Activated CD4-positive, alpha-beta T cell treated with anti-CD3 and anti-CD28 coated beads for 24 hours (primary cell): ENCODE data around the gene PSMA1.

Experiments used
- DNase-seq, 2 donors: peaks; one replicate each; pipeline ENCODE4 v3.0.0-alpha.2; 2020; ENCODE audit warnings: low read depth in 2 of 2

Gene PSMA1

DNA sequence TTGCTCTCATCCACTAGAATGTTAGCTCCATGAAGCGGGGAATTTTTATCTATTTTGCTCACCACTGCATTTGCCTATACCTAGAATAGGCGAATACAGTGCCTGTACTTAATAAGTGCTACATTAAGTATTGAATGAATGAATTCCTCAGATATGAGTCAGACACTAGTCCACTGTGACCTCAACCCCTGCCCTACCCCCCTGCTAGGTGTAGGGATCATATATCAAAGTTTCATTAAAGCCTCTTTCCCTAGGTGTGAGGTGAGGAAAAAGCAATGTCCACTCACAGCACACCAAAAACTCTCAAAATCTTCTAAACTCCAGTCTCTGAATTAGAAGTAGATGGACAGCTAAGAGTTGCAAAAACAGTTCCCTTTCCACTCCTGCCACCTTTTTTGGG, 9.8 kb upstream of the PSMA1 start:
- no peak for DNase-seq

DNA sequence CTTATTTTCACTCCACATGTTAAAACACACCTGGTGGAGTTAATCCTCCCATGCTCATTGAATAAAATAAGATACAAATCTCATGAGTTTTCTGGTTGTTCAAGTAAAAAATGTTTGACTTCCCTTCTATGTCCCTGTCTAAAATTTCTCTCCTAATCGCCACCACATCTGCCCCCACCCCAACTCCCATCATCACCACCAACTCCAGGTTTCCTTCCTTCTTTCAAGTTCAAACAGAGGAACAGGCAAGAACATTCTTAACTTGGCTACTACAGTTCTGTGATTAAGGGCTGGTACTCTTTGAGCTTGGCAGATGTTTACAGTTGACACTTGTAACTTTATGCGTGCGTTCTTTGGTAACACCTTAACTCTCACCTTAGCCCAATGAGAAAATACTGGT, 9.1 kb upstream of the PSMA1 start:
- no peak for DNase-seq

DNA sequence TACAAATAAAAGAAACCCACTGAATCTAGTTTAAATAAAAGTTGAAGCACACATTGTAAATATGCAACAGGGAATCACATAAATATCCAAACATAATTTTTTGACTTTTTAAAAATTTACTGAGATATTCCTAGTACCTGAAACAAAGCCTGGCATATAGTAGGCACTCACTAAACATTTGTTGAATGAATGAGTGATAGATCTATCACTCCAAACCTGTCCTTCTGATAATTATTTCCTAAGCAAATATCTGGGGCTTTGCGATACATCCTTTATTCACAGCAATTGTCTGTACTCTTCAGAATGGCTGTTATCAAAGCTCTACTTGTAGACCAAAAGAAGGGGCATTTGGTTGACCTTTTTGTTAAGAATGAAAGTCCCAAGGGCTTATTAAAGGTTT, 2.6 kb upstream of the PSMA1 start:
- no peak for DNase-seq

DNA sequence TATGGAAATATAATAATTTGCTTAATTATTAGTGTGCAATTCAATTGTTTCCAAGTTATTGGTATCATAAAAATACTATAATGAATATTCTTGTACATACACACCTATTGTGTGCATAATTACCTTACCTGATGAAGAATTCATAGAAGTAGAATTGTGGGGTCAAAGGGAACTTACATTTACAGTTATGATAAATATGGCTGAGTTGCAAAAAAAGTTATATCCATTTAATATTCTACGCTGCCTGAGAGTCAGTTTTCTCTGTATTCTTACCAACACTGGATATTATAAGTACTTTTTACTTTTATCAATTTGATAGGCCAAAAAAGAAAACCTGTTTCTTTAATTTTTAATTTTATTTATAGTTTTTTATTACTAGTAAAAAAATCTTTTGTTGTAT, 2.1 kb upstream of the PSMA1 start:
- DNase-seq = no peak

DNA sequence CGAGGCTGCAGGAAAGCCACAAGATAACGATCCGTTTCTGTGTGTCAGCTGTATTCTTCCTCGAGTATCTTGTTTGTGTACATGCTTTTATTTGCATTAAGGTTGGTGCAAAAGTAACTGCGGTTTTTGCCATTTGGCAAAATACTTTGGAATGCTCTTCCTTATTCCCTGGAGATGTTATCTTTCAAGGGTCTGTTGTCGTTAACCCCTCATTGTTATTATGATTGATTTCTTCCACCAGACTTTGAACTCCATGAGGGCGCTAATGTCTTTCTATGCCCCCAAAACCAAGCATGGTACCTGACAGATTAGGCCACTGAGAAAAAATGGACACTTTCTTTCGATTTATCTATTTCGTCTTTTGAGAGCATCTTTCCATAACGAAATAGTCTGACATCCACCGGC, 563 bp upstream of the PSMA1 start:
- DNase-seq = no peak

DNA sequence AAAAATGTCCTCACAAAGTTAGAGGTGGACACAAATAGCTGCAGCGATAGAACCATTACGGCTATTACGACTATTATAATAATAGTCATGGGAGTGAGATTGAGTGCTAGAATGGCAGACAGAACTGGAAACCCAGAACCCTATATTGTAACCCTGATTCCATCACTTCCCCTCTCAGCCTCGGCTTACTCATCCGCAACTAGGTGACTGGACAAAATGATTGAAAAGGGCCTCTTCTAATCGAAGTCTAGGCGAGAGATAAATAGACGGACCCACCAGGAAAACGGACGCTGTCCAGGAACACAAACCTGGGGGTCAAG, 629 bp downstream of the PSMA1 start:
- peak in 1 of 2 donors; percentile 10 for DNase-seq

DNA sequence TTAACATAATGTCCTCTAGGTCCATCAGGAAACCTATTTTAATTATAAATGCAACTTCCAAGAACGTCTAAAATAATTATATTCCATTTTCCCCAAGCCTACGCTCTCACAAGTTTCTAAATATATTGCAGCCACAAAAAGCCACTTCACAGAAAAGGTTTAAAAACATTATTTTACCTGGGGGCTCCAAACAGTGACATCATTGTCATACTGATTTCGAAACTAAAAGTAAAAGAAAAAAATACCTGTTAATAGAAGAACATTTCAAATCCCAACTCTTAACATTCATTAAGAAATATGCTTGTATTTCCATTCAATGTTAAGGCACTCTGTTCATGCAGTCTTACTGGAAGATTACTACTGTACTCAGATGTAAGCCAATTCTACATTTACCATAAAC, 1.4 kb downstream of the PSMA1 start:
- no peak for DNase-seq

DNA sequence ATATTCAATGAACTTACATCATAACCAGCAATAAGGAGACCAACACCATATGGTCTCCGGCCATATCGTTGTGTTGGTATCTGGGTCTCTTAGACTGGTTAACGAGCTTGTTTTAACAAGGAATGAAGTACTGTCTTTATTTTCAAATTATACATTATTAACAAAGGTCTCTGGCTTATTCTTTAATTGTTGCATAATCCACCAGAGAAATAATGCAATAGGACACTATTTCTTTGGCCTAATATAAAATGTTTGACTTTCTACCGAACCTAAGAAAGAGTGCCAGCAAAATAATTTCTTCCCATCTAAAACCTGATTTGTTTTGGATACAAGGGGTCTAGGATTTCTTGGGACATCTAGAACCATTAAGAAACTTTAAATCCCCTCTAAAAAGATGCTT, 6.4 kb downstream of the PSMA1 start:
- DNase-seq = no peak

DNA sequence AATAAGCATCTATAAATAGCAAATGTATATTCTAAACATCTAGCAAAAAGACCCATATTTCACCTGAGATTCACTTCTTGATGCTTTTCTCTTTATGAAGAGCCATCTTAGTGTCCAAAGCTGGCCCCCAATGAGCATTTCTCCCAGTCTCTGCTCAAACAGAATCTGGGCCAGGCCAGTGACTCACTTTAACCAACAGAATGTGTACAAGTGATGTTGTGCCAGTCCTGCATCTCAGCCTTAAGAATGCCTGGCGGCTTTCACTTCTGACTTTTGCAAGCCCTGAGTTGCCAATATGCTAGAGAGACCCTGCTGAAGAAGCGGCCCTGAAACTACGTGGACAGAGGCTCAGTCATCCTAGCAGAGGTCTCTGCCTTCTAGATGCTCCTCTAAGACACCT, 13.7 kb downstream of the PSMA1 start:
- DNase-seq = no peak

DNA sequence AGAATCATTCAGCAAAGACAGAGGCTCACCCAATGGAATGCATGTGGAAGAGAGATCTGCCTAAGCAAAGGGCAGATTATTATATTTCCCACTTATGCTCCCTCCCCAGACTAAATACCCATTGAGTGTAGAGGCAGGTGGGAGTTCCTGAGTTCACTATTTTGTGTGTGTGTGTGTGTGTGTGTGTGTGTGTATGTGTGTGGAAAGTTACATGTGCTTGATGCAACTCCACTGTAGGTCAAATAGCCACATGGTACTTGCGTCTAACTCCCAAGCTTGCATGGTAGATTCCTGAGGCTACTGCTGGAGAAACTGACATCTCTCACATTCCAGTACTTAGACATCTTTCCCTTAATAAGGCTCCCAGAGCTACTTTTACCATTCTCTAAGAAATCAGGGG, 17.2 kb downstream of the PSMA1 start:
- DNase-seq = no peak

DNA sequence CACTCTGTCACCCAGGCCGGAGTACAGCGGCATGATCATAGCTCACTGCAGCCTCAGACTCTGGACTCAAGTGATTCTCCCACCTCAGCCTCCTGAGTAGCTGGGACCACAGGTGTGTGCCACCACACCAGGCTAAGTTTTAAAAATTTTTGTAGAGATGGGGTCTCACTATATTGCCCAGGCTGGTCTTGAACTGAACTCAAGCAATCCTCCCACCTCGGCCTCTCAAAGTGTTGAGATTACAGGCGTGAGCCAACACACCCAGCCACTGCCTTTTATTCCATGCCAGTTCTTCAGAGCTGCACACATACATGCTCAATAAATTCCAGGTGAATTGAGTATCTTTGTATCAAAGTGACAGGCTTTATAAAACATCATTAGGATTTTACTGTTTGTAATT, 18.1 kb downstream of the PSMA1 start:
- no peak for DNase-seq

DNA sequence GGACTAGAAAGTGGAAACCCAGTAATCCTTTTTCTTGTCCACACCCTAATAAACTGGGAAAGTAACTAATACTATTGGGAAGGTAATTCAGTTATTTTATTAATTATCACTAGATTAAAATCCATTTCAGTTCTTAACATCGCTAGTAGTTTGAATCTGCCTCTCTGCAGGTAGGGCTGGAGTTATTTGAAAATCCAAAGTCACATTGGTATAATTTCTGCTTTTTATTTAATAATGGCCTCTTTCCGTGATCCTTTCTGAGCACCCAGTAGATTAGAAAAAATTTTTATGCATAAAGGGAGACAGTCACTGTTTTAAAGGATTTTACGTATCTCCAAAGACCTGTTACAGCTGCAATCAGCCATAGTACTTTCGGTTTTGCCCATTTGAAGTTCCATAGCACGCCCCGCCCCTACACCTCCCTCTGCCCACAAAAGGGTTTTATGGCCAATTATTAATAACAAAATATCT, 20.0 kb downstream of the PSMA1 start:
- DNase-seq = peak in 1 of 2 donors; percentile 9

DNA sequence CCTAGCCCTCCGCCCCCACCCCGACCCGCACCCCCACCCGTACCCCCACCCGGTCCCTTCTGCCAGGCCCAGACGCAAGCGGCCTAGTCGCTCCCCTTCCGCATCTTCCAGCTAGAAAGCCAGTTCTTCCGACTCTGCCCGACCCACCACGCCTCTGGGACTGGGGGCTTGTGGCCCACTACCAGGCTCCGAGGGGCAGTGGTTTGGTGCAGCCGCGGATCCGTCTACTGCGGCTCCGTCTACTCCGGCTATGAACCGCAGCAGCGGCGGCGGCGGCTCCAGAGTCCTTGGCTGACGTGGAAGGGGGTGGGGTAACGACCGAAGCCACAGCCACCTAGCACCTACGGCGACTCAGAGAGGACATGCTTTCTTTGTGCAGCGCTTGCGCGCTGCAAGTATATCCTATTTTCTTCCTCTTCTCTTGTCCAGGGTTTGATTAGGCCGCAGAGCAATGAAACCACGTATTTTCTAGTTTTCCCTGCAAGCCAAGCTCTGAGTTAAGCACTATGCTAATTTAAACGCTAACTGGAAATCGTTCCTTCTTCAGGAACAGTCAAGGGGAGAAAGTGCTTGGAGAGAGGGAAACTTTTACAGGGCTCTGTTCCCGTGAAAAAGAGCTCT, 20.5 kb downstream of the PSMA1 start, which contains the start of gene COPB1:
TSS of gene COPB1 (minus strand) at position 252 of the 621 bp plus-strand sequence. CDS start 883 bp downstream, outside the sequence.
- DNase-seq = peak; percentile 81 to 88

DNA sequence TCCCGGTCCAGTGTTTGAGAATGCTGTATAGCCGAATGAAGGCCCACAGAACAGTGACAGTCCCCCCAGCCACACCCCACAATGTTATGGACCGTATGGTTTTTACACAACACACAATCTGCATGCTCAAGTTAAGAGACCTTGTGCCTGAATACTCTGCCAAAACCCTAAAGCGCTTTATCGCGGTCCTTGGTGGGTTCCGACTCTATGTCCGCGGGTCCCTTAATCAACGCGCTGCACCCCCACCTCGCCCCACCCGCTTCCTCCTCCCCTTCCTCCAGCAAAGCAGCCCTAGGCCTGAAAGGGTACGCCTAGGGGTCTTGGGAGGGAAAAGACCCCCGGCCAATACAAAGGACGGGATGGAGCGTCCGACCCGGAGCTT, 21.0 kb downstream of the PSMA1 start:
- no peak for DNase-seq

DNA sequence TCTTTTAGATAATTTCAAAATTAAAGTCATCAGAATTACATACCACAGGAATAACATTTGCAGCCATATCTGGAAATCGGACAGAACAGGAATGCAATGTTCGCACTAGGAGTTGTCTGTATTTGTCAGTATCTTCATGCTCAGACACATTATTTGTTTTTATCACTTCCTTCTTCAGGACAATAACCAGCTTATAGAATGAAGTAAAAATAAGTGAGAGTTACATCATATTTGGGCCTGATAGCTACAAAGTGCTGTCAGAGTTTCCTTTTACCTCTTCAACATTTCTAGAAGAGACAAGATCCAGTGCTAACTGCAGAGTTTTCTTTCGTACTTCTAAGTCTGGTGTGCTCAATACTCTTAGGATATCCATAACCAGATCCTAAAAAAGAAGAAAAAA, 39.5 kb downstream of the PSMA1 start:
- no peak for DNase-seq

DNA sequence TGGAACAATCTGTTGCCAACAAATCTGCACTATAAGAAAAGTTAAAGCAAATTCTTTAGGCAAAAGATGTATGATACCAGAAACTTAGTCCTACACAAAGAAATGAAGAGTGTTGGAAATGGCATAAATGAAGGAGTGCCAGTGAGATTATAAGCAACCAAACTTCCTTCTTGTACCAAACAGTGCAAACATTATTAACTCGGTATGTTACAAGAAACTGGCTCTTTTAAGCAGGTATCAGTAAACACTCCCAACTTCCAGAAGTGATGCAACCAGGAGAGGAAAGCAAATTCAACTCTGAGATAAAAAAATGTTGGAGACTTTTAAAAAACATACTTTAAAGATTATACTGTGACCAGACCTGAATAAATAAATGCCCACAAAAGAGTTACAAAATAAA, 49.1 kb downstream of the PSMA1 start:
- DNase-seq = no peak

DNA sequence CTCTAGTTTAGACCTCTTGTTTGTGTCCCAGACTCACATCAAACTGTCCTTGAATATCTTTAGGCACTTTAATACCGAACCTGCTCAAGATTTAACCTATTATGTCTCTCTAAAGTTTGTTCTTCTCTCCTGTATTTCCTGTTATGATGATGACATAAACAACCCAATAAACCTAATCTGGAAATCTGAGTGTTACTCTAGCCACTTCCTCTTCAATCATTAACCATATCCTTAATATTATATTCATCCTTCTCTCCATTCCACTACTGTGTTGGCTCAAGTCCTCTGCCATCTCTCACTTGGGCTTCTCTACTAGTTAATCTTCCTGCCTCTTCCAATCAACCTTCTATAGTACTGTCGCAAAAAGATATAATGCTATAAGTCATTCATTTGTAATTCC, 56.6 kb downstream of the PSMA1 start:
- no peak for DNase-seq

DNA sequence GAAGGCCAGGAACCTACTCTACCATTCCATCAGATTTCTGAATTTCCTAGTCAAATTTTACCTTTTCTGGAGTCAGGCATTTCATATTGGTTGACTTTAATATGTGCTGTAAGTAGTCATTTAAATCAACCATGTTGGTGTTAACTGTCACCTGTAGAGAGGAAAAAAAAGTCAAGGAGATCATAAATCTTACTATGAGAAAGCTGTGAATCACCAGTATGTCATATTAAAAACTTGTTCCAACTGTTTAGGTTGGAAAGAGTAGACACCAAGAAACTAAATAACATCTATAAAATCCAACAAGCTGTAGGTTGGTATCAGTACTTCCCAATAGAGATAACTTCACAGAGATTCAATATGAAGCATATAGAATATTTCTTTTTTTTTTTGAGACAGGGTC, 60.0 kb downstream of the PSMA1 start:
- no peak for DNase-seq

DNA sequence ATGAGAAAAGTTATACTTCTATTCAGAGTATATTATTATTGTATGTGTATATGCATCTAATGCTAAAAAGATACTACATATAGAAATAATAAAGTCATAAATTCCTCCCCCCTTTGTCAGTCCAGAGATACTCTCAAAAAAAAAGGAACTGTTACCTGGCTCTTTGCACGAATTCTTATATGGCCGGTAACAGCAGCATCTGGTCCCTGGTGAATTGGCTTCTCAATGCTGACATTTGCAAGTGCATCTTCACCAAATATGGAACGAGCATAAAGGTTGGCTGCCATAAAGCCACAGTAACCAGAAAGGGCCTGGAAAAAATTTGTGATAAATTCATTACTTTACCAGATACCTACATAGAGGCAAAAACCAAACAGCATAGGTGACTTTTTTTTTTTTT, 61.8 kb downstream of the PSMA1 start:
- no peak for DNase-seq

DNA sequence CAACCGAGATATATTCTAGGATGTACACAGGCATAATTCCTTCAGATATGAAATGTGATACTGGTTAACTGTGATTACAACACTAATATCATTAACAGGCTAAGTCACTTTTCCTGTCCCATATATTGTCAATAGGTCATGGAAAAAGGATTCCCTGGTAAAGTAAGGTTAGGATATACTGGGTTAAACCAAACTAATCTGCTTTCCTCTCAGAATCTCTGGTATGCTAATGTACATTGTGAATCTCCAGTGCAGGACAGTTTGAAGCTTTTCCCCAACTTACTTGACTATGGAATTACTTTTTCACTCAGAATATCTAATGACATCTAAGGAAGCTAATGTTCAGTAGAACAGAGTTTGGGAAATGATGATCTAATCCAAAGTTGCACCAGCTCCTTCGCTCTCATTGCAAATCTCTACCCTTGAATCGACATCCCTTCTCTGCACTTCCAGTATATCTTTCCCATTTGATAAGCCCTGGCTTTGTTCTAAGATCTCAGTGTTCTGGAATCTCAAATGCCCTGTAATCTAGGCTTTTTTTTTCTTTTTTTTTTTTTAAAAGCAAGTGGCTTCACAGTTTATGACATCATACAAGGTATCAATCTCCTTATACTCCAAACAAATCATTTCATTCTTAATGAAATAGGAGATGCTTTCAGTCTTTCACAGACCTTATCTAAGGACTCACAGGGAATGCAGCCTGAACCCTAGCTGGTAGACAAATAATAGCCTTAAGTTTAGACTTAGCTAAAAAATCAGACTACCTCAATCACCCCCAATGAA, 64.3 kb downstream of the PSMA1 start:
- DNase-seq = no peak
